A673 (cell line): Measurements from ENCODE around the gene KIRREL3.

Experiments
- CTCF ChIP-seq: fragments of 300-800, 200-600 bp; sonication (generic); conservative IDR thresholded peaks from 2 replicates; pipeline ENCODE4 v1.5.1; 2017; ENCODE audit warnings: low read depth, mild to moderate bottlenecking, antibody characterized with exemption, low read length, moderate library complexity, mixed read lengths
- EZH2 ChIP-seq: fragments of 200-600 bp; sonication (generic); IDR thresholded peaks from 2 replicates; pipeline ENCODE4 v1.6.1; 2017; ENCODE audit warnings: borderline replicate concordance, low read depth, mild to moderate bottlenecking, mixed read lengths, antibody characterized with exemption, low read length; ENCODE audit not compliant: poor library complexity, severe bottlenecking

GRCh38 chr11:126398721-126399120 lies 601.8 kb downstream of the KIRREL3 start:
- TF ChIP-seq CTCF (no peak), EZH2 (no peak)
